ENCODE data around the gene ADH1C. TPM values are rescaled to one million over a fixed set of nuclear protein-coding genes. Genes with fewer than 3 reads are reported as not detected.

ADH1C gene
- not detected in 2 replicates for total RNA-seq

DNA sequence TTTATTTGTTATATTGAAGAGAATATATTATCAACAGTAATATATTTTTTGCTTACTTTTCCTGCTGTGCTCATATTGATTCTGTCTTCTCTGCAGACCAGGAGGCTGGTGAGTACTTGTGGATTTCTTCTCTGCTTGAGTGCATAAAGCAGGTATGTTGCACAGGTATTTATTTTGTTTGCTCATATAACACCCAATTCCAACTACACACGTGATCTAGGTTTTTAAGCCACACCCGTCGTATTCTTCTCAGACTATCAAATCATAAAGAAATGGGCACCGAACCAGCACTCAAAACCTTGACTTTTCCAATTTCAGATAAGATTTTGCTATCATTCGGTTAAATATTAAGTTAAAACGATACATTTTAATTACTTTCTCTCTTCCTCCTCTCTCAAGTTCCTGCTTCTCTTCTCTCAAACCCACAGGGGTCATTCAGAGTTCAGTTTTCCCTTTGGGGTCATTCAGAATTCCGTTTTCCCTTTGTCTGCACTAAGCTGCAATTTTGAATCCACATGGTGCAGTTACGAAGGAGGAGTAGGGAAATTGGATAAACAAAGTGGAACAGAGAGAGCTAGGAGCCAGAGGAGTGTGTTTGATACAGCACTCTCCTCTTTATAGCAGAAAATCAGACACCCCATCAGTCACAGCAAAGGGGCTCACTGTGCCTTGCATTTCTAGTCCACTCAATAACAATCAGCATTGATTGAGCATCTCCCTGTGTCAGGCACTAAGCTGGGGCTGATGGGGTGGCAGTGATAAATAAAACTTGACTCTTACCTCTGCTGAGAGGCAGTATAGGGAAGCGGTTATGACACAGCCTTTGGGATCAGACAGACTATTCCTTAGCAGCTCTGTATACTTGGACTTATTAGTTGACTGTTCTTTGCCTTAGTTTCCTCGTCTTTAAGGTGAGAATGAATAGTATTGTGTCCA lies at the start of gene ADH1C:
TSS of gene ADH1C (minus strand) at position 145 of the 936 bp plus-strand sequence. CDS start at position 74, 71 bp downstream.
- CTCF ChIA-PET, result no interaction called here
- intact Hi-C loops (cut with micrococcal nuclease), result no loop called here

DNA sequence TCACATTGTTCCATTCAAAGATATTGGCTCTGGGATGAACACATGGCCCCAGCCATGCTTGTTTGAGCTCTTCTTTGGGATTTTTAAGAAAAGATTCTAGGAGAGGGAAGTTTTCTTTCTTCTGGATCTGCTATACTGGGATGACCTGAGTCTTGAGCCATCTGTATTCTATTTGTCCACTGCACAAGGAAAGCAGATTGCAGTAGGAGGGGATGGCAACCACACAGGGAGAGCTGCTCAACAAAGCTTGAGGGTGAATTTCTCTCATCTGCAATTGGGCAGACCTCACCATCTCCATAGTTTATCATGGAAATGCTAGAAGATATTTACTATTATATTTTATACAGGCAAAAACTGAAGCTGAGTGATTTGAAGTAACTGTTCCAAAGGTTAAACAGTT lies 48.3 kb upstream of the ADH1C start:
- no peak for ATAC-seq (ENCODE audit: low read depth)
- intact Hi-C loops (cut with micrococcal nuclease), result loop anchor here (10.0 kb wide), 1 partner anchor 1286 kb away; no protein-coding TSS in a partner anchor
- ChIA-PET CTCF (no interaction called here), POLR2A (no interaction called here)
- Mint-ChIP-seq H3K27ac (no peak overlapping the region), H3K4me3 (no peak overlapping the region), H3K4me1 (peaks cover 7% of the 10 kb centered on the region), H3K9me3 (peaks cover 4% of the 10 kb centered on the region), H3K27me3 (no peaks in the 10 kb centered on the region), H3K36me3 (ENCODE audit: low read depth) (no peaks in the 10 kb centered on the region)
- TF ChIP-seq, protein P1, sequence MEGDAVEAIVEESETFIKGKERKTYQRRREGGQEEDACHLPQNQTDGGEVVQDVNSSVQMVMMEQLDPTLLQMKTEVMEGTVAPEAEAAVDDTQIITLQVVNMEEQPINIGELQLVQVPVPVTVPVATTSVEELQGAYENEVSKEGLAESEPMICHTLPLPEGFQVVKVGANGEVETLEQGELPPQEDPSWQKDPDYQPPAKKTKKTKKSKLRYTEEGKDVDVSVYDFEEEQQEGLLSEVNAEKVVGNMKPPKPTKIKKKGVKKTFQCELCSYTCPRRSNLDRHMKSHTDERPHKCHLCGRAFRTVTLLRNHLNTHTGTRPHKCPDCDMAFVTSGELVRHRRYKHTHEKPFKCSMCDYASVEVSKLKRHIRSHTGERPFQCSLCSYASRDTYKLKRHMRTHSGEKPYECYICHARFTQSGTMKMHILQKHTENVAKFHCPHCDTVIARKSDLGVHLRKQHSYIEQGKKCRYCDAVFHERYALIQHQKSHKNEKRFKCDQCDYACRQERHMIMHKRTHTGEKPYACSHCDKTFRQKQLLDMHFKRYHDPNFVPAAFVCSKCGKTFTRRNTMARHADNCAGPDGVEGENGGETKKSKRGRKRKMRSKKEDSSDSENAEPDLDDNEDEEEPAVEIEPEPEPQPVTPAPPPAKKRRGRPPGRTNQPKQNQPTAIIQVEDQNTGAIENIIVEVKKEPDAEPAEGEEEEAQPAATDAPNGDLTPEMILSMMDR (IDR thresholded peaks at IDR 0.05), result no peak
- DNase-seq, result no peak

More for the DNA sequence above, at the start of gene ADH1C:
- Mint-ChIP-seq H3K4me1 (no peaks in the 10 kb centered on the region), H3K27ac (no peak within 1 kb of the TSS), H3K36me3 (ENCODE audit: low read depth) (no peaks in the 10 kb centered on the region), H3K4me3 (no peak within 1 kb of the TSS), H3K9me3 (peaks cover 5% of the 10 kb centered on the region), H3K27me3 (no peaks in the 10 kb centered on the region)
- DNase-seq (no peak), ATAC-seq (ENCODE audit: low read depth) (no peak)
- POLR2A ChIA-PET, result no interaction called here
- TF ChIP-seq, protein P1 (IDR thresholded peaks at IDR 0.05), result no peak

DNA sequence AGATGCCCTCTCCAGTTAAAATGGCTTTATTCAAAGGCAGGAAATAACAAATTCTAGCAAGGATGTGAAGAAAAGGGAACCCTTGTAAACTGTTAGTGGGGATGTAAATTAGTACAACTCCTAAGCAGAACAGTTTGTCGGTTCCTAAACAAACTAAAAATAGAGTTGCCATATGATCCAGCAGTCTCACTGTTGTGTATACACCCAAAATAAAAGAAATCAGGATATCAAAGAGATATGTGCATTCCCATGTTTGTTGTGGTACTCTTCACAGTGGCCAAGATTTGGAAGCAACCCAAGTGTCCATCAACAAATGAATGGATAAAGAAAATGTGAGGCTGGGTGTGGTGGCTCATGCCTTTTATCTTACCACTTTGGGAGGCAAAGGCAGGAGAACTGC lies 46.5 kb upstream of the ADH1C start:
- H3K27me3 Mint-ChIP-seq, result no peaks in the 10 kb centered on the region
- no peaks in the 10 kb centered on the region for H3K4me1 Mint-ChIP-seq
- no peaks in the 10 kb centered on the region for H3K36me3 Mint-ChIP-seq (ENCODE audit: low read depth)
- TF ChIP-seq, protein P1 (IDR thresholded peaks at IDR 0.05), result no peak
- intact Hi-C loops (cut with micrococcal nuclease), result no loop called here
- CTCF ChIA-PET, result no interaction called here
- peaks cover 4% of the 10 kb centered on the region for H3K9me3 Mint-ChIP-seq
- no peak overlapping the region for H3K4me3 Mint-ChIP-seq
- POLR2A ChIA-PET, result no interaction called here
- H3K27ac Mint-ChIP-seq, result no peak overlapping the region
- DNase-seq (no peak), ATAC-seq (ENCODE audit: low read depth) (no peak)

DNA sequence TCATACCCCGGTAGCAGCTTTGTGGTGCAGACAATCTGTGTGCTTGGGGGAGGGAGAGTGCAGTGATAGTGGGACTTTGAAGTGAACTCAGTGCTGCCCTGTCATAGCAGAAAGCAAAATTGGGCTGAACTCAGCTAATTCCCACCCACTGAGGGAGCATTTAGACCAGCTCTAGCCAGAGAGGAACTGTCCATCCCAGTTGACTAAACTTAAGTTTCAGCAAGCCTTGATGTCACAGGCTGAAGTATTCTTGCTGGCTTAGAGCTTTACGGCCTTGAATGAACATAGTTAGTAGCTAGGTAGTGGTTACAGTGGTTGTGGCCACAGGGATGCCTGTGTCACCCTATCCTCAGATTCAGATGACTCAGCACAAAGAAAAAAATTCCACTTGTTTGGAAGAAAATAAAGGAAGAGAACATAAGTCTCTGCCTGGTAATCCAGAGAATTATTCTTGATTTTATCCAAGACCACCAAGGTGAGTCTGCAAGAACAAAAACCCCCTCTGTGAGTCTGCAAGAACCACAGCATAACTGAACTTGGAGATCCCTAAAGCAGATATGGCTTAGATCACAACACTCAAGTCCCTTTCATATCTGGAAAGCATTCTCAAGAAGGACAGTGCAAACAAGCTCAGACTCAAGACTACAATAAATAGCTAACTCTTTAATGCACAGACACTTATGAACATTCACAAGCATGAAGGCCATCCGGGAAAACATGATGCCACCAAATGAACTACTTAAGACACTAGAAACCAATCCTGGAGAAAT lies 43.2 kb upstream of the ADH1C start:
- Mint-ChIP-seq H3K27ac (no peak overlapping the region), H3K27me3 (peaks cover 3% of the 10 kb centered on the region), H3K9me3 (peaks cover 4% of the 10 kb centered on the region), H3K4me3 (no peak overlapping the region), H3K36me3 (ENCODE audit: low read depth) (no peaks in the 10 kb centered on the region), H3K4me1 (no peaks in the 10 kb centered on the region)
- POLR2A ChIA-PET, result no interaction called here
- ATAC-seq (ENCODE audit: low read depth) (no peak), DNase-seq (no peak)
- intact Hi-C loops (cut with micrococcal nuclease), result no loop called here
- TF ChIP-seq, protein P1 (IDR thresholded peaks at IDR 0.05), result no peak
- CTCF ChIA-PET, result no interaction called here

DNA sequence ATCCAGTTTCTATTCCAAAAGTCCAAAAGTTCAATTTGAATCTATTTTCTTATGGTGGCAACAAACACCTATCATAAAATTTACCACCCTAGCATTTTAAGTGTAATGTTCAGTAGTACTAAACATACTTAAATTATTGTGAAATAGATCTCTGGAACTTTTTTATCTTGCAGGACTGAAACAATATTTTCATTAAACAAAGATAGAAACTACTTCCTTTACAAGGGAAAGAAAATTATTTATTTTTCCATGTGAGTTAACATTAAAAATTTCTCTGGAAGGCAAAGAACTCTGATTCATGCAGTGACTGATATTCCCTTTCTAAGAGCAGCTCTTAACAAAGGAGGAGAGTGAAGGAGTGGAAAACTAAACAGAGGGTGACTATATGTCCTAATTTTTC lies 42.4 kb upstream of the ADH1C start:
- ATAC-seq (ENCODE audit: low read depth), result no peak
- TF ChIP-seq, protein P1 (IDR thresholded peaks at IDR 0.05), result no peak
- no peak overlapping the region for H3K4me3 Mint-ChIP-seq
- intact Hi-C loops (cut with micrococcal nuclease), result no loop called here
- DNase-seq, result no peak
- H3K9me3 Mint-ChIP-seq, result peaks cover 4% of the 10 kb centered on the region
- ChIA-PET CTCF (no interaction called here), POLR2A (no interaction called here)
- no peaks in the 10 kb centered on the region for H3K4me1 Mint-ChIP-seq
- no peaks in the 10 kb centered on the region for H3K36me3 Mint-ChIP-seq (ENCODE audit: low read depth)
- H3K27me3 Mint-ChIP-seq, result peaks cover 3% of the 10 kb centered on the region
- no peak overlapping the region for H3K27ac Mint-ChIP-seq

Measured in activated B cell treated with CpG ODN at 0.5 μM for 24 hours (primary cell).